Neural progenitor cell (in vitro differentiated cells): Measurements from ENCODE around the gene TRPV5. TPM values are rescaled to one million over a fixed set of nuclear protein-coding genes. Genes with fewer than 3 reads are reported as not detected.

ENCODE experiments used
- DNase-seq: peaks from one replicate; pipeline ENCODE4 v3.0.0-alpha.2; 2016; ENCODE audit warnings: low spot score
- H2AFZ ChIP-seq: fragments of 200-600 bp; sonication (generic); replicated peaks from 2 replicates; pipeline ENCODE4 v1.6.1; 2016; ENCODE audit warnings: antibody characterized with exemption
- H3F3A ChIP-seq: fragments of 200-600 bp; sonication (generic); 2 replicates; pipeline ENCODE4 v1.6.1; 2016; ENCODE audit warnings: antibody characterized with exemption, low read depth
- H3K27ac ChIP-seq: fragments of 200-600 bp; sonication (generic); 2 replicates; pipeline ENCODE4 v1.5.1; 2016; ENCODE audit warnings: mild to moderate bottlenecking
- H3K27me3 ChIP-seq: fragments of 200-600 bp; sonication (generic); 2 replicates; pipeline ENCODE4 v1.6.1; 2016; ENCODE audit warnings: mild to moderate bottlenecking, moderate library complexity
- H3K36me3 ChIP-seq: fragments of 200-600 bp; sonication (generic); 2 replicates; pipeline ENCODE4 v1.5.1; 2016
- H3K4me1 ChIP-seq: fragments of 200-600 bp; sonication (generic); 2 replicates; pipeline ENCODE4 v1.6.1; 2016; ENCODE audit warnings: mixed run types
- H3K4me2 ChIP-seq: fragments of 200-600 bp; sonication (generic); 2 replicates; pipeline ENCODE4 v1.6.1; 2016
- H3K4me3 ChIP-seq: fragments of 200-600 bp; sonication (generic); 2 replicates; pipeline ENCODE4 v1.5.1; 2016
- H3K79me2 ChIP-seq: fragments of 200-600 bp; sonication (generic); 2 replicates; pipeline ENCODE4 v1.6.1; 2016; ENCODE audit warnings: low read depth
- H3K9ac ChIP-seq: fragments of 200-600 bp; sonication (generic); 2 replicates; pipeline ENCODE4 v1.6.1; 2016
- H3K9me3 ChIP-seq: fragments of 200-600 bp; sonication (generic); 2 replicates; pipeline ENCODE4 v1.5.1; 2016; ENCODE audit warnings: low read depth
- H4K20me1 ChIP-seq: fragments of 200-600 bp; sonication (generic); 2 replicates; pipeline ENCODE4 v1.6.1; 2016; ENCODE audit warnings: low read depth
- H3K27ac Mint-ChIP-seq: 3 replicates; pipeline ENCODE4 v1.8.0; 2021; ENCODE audit warnings: mixed read lengths
- H3K27me3 Mint-ChIP-seq: 2 replicates; pipeline ENCODE4 v1.8.0; 2022; ENCODE audit warnings: low read depth, mild to moderate bottlenecking, inconsistent platforms, moderate library complexity, mixed read lengths; ENCODE audit not compliant: insufficient read depth
- H3K36me3 Mint-ChIP-seq: 3 replicates; pipeline ENCODE4 v1.8.0; 2021; ENCODE audit warnings: mixed read lengths
- H3K4me1 Mint-ChIP-seq: 3 replicates; pipeline ENCODE4 v1.8.0; 2021; ENCODE audit warnings: mixed read lengths
- H3K4me3 Mint-ChIP-seq: 3 replicates; pipeline ENCODE4 v1.8.0; 2021; ENCODE audit warnings: mild to moderate bottlenecking, moderate library complexity, mixed read lengths
- H3K9me3 Mint-ChIP-seq: 3 replicates; pipeline ENCODE4 v1.8.0; 2020; ENCODE audit warnings: mixed read lengths
- CTCF ChIP-seq: fragments of 200-600 bp; sonication (generic); IDR thresholded peaks from 2 replicates; pipeline ENCODE4 v1.5.1; 2017; ENCODE audit warnings: antibody characterized with exemption, mild to moderate bottlenecking
- EZH2 ChIP-seq: fragments of 200-600 bp; sonication (generic); IDR thresholded peaks from 2 replicates; pipeline ENCODE4 v1.6.1; 2017; ENCODE audit warnings: antibody characterized with exemption, mild to moderate bottlenecking, moderate library complexity
- EZH2phosphoT487 ChIP-seq: fragments of 200-600 bp; sonication (generic); IDR thresholded peaks from 2 replicates; pipeline ENCODE4 v1.6.1; 2017; ENCODE audit warnings: antibody characterized with exemption
- total RNA-seq: library from RNA; depleted of rRNA; stranded (reverse); fragments of >200 nt; gene quantifications from 2 replicates; pipeline ENCODE4 v1.2.3, GENCODE V29; 2015; ENCODE audit warnings: low replicate concordance

TRPV5 gene
- total RNA-seq, 1 donor from 2014 or later = not detected

- DNase-seq = no peak
- H3F3A ChIP-seq = no peaks in the 10 kb centered on the region
- Mint-ChIP-seq H3K27me3 (peaks cover 15% of the 10 kb centered on the region), H3K36me3 (no peaks in the 10 kb centered on the region), H3K9me3 (peaks cover 5% of the 10 kb centered on the region), H3K4me3 (no peak overlapping the region), H3K27ac (no peak overlapping the region), H3K4me1 (peaks cover 10% of the 10 kb centered on the region)
- H3K79me2 ChIP-seq = no peaks in the 10 kb centered on the region
- H3K27me3 ChIP-seq = no peaks in the 10 kb centered on the region
- no peak overlapping the region for H3K4me3 ChIP-seq
- H2AFZ ChIP-seq = no peak overlapping the region
- no peak overlapping the region for H3K4me2 ChIP-seq
- no peak overlapping the region for H3K9ac ChIP-seq
- H4K20me1 ChIP-seq = no peaks in the 10 kb centered on the region
- no peak overlapping the region for H3K27ac ChIP-seq
- H3K4me1 ChIP-seq = no peaks in the 10 kb centered on the region
- no peaks in the 10 kb centered on the region for H3K9me3 ChIP-seq
- no peak for TF ChIP-seq CTCF
- TF ChIP-seq EZH2 = no peak
- TF ChIP-seq EZH2phosphoT487 = no peak
- H3K36me3 ChIP-seq = no peaks in the 10 kb centered on the region
Measured at GRCh38 chr7:142894112-142894984, 39.2 kb downstream of the TRPV5 start.

GRCh38 chr7:142892951-142893350, 40.6 kb downstream of the TRPV5 start:
- H3K4me1 ChIP-seq = no peaks in the 10 kb centered on the region
- Mint-ChIP-seq H3K36me3 (no peaks in the 10 kb centered on the region), H3K4me3 (no peak overlapping the region), H3K27me3 (peaks cover 15% of the 10 kb centered on the region), H3K27ac (no peak overlapping the region), H3K9me3 (peaks cover 5% of the 10 kb centered on the region), H3K4me1 (peaks cover 11% of the 10 kb centered on the region)
- H3K36me3 ChIP-seq = no peaks in the 10 kb centered on the region
- no peaks in the 10 kb centered on the region for H3K79me2 ChIP-seq
- no peaks in the 10 kb centered on the region for H3F3A ChIP-seq
- no peak overlapping the region for H3K4me3 ChIP-seq
- no peak for DNase-seq
- no peaks in the 10 kb centered on the region for H4K20me1 ChIP-seq
- H3K9ac ChIP-seq = no peak overlapping the region
- peak overlapping the region; percentile 24 for H2AFZ ChIP-seq
- no peaks in the 10 kb centered on the region for H3K9me3 ChIP-seq
- H3K27me3 ChIP-seq = no peaks in the 10 kb centered on the region
- no peak overlapping the region for H3K4me2 ChIP-seq
- H3K27ac ChIP-seq = no peak overlapping the region
- no peak for TF ChIP-seq EZH2
- TF ChIP-seq EZH2phosphoT487 = no peak
- no peak for TF ChIP-seq CTCF

- Histone ChIP-seq H3K27me3 (no peaks in the 10 kb centered on the region), H3K9me3 (no peaks in the 10 kb centered on the region), H3K36me3 (no peaks in the 10 kb centered on the region), H3K27ac (no peak overlapping the region), H3K4me2 (no peak overlapping the region), H3K4me1 (no peaks in the 10 kb centered on the region), H4K20me1 (no peaks in the 10 kb centered on the region), H3K79me2 (no peaks in the 10 kb centered on the region), H3K4me3 (no peak overlapping the region), H2AFZ (no peak overlapping the region), H3K9ac (no peak overlapping the region), H3F3A (no peaks in the 10 kb centered on the region)
- H3K4me3 Mint-ChIP-seq = no peak overlapping the region
- peaks cover 15% of the 10 kb centered on the region for H3K4me1 Mint-ChIP-seq
- H3K9me3 Mint-ChIP-seq = peaks cover 5% of the 10 kb centered on the region
- no peak for DNase-seq
- no peak overlapping the region for H3K27ac Mint-ChIP-seq
- TF ChIP-seq CTCF (no peak), EZH2phosphoT487 (no peak), EZH2 (no peak)
- H3K36me3 Mint-ChIP-seq = no peaks in the 10 kb centered on the region
- peaks cover 16% of the 10 kb centered on the region for H3K27me3 Mint-ChIP-seq
Measured at GRCh38 chr7:142891490-142892082, 42.0 kb downstream of the TRPV5 start.
